Fibroblast of gingiva (primary cell): ENCODE data around the gene NAA30.
"Not testable (repeated sequence)": the region's sequence is repeated elsewhere in the genome, so short reads cannot be mapped to it uniquely, and the experiment has no call there.

ENCODE experiments used
- DNase-seq: peaks from one replicate; pipeline ENCODE4 v3.0.0-alpha.2; 2011; ENCODE audit warnings: low read depth

The NAA30 gene

GRCh38 chr14:57390037-57390805, at the start of gene NAA30:
TSS of gene NAA30 (plus strand) at chr14:57390586. CDS start at chr14:57390958, 372 bp downstream.
- DNase-seq = peak; percentile 94

DNA sequence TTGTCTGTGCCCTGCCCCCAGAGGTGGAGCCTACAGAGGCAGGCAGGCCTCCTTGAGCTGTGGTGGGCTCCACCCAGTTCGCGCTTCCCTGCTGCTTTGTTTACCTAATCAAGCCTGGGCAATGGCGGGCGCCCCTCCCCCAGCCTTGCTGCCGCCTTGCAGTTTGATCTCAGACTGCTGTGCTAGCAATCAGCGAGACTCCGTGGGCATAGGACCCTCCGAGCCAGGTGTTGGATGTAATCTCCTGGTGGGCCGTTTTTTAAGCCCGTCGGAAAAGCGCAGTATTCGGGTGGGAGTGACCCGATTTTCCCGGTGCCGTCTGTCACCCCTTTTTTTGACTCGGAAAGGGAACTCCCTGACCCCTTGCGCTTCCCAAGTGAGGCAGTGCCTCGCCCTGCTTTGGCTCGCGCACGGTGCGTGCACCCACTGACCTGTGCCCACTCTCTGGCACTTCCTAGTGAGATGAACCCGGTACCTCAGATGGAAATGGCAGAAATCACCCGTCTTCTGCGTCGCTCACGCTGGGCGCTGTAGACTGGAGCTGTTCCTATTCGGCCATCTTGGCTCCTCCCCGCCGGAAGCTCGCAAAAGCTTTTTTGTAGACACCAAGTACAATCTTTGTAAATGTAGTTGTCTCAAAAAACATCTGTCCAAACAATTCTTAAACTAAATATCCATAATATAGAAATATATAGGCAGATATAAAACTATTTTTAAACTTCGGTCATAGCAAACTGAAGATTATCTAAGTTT, 46.7 kb upstream of the NAA30 start:
- DNase-seq = not testable (repeated sequence)

DNA sequence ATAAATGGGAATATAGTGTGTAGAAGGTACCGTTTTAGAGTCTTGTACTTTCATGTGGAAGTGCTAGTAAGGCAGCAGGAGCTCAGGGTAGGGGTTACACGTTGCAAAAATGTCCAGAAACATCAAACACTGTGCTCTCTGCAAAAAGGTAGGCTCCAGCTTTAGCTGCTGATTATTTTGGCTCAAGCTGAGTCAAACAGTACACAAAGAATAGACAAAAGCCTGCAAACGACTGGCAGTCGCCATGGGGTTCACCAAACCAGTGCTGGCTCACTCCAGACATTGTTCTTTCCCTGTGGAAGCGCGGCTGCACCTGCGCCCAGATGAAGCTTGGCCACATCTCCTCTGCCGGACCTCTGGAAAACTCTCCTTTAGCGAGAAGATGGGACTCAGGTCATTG, 45.3 kb upstream of the NAA30 start:
- no peak for DNase-seq

GRCh38 chr14:57346741-57347140, 43.6 kb upstream of the NAA30 start:
- DNase-seq = no peak

DNA sequence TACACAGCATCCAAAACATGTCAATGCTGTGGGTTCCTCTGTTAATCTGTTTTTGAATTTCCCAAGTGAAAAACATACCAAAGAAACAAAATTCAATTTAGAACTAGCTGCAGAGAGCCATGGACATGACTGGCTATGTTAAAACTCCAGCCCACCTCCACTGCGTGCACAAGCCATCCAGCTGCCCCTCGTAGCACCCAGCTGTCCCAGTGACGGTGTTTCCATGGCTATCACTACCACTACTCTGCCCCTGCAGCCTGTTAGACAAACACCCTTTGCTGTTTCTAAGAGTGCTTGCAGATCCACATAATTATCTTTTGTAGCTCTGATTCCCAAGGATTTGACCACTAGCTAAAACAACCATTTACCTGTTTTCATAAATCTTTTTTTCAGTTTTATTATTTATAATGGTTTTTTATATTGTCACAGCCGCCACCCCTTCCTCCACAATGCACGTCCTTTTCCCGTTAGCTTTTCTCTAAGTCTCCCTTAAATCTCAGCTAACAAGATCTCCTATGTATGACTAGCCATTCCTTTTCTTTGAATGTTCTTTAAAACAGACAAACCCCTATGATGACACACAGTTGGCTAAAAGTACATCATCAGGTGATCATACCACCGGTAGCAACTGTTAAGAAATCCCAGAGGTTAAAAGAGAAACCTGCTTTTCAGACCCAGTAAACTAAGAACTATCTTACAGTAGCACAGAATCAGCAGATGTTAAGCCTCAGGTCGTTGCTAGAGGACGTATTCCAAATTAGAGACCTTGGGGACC, 37.8 kb upstream of the NAA30 start:
- DNase-seq = no peak

DNA sequence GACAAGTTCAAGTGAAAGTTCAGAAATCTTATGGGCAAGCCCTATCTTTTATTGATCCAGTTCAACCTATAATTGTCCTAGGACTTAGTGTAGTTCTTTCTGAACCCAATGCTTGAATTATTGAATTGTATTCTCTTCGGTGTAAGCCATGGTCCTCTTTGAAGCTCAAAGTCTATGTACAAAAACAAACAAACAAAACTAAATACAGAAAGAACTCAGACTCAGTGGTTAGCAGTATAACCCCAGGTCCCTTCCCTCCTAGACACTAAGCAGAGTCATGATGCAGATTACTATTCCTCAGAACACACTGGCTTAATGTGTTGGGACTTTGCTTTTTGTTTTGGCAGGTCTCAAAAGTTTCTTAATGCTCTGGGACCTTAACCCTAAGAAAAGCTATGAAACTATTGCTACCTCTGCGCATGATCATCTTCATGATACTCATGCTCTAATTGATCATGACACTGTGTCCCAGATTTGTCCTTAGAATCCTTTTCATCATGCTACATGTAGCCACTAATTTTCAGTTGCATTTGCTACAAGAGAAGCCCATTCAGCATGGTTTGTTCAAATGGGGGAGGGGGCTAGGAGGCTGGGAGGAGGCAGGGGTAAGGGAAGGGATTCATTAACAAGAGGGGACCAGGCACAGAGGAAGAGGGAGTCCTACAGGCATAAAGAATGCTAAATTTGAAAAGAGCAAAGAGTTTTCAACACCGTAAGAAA, 35.1 kb upstream of the NAA30 start:
- DNase-seq = no peak

DNA sequence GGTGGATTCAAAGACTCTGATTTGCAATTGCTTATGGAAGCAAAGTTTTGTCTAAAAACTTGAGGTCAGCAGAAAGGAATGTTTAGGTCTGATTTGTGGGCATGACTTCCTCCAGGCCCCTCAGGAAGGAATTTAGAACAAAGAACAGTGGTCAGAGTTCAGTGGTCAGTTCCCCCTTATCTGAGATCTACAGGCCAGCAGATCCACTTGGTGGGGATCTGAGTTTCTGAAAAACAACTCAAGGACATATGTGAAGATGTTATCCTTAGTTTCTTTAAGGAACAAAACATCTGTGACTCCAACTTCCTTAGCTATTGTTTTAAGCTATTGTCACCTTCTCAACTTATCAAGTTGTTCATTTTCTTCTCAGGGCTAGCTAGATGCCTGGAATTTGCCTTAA, 28.0 kb upstream of the NAA30 start:
- no peak for DNase-seq

DNA sequence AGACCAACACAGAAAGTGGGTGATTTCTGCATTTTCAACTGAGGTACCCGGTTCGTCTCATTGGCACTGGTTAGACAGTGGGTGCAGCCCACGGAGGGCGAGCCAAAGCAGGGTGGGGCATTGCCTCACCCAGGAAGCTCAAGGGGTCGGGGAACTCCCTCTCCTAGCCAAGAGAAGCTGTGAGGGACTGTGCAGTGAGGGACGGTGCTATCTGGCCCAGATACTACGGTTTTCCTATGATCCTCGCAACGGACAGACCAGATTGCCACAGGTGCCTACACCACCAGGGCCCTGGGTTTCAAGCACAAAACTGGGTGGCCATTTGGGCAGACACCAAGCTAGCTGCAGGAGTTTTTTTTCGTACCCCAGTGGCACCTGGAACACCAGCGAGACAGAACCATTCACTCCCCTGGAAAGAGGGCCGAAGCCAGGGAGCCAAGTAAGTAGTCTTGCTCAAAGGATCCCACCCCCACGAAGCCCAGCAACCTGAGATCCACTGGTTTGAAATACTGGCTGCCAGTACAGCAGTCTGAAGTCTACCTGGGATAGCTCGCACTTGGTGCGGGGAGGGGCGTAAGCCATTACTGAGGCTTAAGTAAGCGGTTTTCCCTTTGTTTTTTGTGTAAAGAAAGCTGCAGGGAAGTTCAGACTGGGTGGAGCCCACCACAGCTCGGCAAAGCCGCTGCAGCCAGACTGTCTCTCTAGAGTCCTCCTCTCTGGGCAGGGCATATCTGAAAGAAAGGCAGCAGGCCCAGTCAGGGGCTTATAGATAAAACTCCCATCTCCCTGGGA, 25.5 kb upstream of the NAA30 start:
- DNase-seq = no peak

GRCh38 chr14:57370187-57370586, 20.2 kb upstream of the NAA30 start:
- not testable (repeated sequence) for DNase-seq

DNA sequence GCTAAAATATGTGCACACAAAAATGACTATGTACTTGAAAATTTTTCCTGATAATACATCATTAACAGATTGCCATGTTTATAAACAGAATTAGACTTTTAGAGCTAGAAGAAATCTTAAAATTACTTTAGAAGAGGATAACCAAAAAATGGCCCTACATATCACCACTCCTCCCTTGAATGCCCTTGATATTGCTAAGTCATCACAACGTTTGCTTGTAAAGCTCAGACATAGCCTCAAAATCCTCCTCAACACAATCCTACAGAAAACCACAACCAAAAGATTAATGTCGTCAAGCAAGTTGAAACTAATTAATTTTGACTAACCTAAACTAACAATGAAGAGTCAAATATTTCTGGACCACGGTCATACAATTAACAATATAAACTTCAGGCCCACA, 19.4 kb upstream of the NAA30 start:
- DNase-seq = no peak

- DNase-seq = no peak
These were observed 15.2 kb upstream of the NAA30 start for GRCh38 chr14:57375156-57375555.

- DNase-seq = no peak
These were observed 11.7 kb upstream of the NAA30 start for GRCh38 chr14:57378661-57379060.

DNA sequence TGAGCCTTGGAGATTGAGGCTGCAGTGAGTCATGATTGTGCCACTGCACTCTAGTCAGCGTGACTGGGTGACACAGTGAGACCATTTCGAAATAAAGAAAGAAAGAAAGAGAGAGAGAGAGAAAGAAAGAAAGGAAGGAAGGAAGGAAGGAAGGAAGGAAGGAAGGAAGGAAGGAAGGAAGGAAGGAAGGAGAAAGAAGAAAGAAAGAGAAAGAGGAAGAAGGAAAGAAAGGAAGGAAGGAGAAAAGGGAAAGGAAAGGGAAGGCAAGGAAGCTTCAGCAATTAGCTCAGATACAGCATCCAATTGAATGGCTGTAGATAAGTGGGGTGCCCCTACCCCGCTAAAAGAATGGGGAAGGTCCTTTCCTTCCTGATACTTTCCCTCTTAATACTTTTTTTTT, 9.5 kb upstream of the NAA30 start:
- DNase-seq = no peak

- peak; percentile 72 for DNase-seq
These were observed 8.1 kb upstream of the NAA30 start for GRCh38 chr14:57382283-57382682.

DNA sequence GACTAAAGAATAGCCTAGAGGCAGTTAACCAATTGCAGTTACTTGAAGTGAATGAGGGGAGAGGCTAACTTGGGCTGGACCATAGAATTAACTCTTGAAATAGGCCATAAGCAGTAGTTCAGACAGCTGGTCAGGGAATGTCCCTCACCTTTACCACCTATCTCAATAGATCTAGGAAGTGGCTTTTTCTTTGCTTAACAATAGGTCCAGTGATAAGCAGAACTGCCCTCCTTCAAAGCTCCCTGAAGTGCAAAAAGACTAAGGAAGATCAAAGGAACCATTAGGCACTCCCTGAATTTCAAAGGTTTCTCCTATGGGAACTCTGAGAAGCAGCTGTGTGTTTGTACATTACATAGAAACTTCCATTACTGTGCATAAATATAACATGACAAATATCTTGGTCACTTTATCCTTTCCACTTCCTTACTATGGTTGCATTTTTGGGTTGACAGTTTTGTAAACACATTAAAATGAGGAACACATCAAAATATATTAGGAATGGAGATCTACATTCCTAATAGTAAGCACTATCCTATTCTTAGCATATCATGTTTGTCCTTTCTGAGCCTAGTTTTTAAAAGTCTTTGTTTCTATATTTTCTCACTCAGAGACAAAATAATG, 7.2 kb upstream of the NAA30 start:
- no peak for DNase-seq

- DNase-seq = no peak
These were observed 2.3 kb upstream of the NAA30 start for GRCh38 chr14:57388067-57388466.

GRCh38 chr14:57389646-57390036, 745 bp upstream of the NAA30 start:
- DNase-seq = no peak

- peak; percentile 34 for DNase-seq
These were observed 575 bp downstream of the NAA30 start for GRCh38 chr14:57390806-57391516.

DNA sequence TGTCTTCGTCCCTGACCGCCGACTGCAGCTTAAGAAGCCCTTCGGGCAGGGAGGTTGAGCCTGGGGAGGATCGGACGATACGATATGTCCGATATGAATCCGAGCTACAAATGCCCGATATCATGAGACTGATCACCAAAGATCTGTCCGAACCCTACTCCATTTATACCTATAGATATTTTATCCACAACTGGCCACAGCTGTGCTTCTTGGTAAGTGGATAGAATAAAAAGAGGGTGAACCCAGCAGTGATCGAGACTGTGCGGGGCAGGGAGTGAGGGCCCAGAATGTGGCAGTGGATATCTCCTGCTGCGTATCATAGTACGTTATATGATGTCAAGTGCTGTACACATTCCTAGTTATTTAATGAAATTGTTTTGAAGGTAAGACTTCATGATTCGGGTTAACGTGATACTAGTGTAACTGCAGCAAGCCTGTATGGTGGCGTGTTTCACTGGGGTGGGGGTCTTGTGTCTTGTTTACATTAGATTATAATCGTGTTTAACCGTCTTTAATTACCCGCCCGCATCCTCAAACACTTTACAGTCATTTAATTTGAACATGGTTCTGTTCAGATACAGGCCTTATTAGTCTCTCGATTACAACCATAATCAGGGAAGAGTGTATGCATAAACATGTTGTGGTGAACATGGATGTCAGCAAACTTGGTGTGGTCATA, 1.3 kb downstream of the NAA30 start:
- DNase-seq = no peak

GRCh38 chr14:57392830-57393229, 2.4 kb downstream of the NAA30 start:
- DNase-seq = no peak
